NCI-H748 treated with DMSO at 0.1 percent for 48 hours (cell line): Measurements from ENCODE around the gene ZMIZ1.

ENCODE experiments used
- DNase-seq: peaks from one replicate; lab custom pipeline; 2025; lab: John Stamatoyannopoulos, UW

Gene ZMIZ1

DNA sequence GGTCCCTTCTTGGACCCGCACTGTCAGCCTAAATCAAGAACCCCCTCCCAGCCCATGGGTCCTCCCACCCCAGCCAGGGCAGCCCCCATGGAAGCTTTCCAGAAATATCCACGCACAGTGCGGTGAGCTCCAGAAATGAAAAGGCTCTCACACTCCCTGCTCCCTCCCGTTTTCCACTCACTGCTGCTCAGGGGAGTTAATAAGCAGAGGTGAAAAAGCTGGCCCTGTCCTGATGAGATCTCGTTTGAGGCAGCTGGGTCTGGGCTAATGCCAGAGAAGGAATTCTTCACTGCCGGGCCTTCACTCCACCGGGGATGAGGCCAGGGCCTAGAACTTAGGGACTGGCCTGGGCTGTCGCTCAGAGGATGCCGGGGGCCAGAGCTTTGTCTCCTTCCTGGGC, 102.2 kb downstream of the ZMIZ1 start:
- DNase-seq = no peak

DNA sequence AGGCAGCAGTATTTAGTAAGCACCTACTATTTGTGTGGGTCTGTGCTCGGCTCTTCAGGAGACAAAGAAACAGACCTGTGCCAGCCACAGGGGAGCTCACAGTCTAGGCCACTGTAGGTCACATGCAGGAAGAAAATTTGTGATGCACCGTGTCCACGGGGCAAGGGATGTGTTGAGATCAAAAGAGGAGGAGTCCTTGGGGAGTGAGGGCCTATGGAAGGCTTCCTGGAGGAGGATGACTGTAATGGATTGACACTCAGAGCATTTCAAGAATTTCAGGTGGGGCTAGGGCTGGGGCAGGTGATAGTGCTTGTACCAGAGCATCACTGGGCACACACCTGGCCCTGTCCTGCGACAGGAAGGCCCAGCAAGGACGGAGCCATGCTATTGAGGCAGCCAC, 102.7 kb downstream of the ZMIZ1 start:
- DNase-seq = no peak

DNA sequence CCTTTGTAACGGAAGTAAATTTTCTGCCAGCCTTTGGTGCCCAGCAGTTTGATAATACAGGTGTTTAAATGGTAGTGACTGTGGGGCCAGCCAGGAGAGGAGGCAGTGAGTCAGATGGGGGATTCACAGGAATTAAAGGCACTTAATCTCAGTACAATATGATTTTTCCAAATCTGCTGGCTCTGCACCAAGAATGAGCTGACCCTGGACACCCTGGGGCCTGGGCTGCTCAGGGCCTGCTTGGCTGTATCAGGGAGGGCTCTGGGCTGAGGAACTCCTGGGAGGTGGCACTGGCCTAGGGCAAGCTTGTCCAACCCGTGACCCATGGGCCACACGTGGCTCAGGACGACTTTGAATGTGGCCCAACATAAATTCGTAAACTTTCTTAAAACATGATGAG, 104.1 kb downstream of the ZMIZ1 start:
- no peak for DNase-seq

DNA sequence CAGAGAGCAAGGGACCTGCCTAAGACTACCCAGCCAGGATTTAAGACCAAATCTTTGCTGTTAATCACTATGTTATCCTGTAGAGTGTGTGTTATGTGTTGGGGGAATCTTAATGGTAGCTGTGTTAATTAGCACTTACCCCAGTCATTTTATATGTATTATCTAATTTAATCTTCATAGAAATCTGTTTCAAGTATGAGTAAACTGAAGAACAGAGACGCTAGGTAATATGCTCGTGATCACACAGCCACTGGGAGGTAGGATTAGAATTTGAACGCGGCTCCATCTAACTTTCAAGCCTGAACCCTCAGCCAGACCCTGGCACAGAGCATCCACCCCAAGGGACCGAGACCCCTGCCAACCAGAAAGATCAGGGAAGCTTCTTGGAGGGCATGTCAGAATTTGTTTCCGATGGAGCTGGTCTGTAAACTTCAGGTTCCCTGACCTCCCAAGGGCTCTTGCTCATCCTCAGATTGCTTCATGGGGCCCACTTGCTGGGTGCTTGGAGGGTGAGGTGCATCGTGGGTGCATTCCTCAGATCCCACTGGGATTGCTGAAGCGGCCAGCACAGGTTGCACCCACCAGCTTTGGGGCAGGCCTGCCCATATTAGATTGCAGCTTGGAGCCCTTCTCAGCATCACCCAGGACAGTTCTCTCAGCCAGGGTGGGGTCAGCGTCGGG, 105.0 kb downstream of the ZMIZ1 start:
- no peak for DNase-seq

DNA sequence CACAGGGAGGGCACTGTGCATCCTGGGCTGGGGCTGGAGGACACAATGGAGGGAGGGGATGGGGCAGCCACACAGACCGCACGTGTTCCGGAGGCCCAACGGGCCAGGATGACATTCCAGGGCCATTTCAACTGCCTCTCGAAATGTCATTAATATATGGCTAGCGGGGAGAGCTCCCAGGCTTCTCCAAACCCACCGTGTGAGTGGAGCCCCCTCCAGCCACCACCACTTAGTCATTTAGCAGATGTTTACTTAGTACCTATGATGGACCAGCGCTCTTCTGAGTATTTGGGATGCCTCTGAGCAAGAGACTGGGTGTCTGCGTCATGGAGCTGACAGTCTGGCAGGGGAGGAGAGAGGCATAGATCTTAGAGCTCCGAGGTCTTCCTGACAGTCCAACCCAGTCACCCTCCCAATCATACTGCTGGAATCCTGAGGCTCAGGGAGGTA, 107.3 kb downstream of the ZMIZ1 start:
- DNase-seq = no peak

DNA sequence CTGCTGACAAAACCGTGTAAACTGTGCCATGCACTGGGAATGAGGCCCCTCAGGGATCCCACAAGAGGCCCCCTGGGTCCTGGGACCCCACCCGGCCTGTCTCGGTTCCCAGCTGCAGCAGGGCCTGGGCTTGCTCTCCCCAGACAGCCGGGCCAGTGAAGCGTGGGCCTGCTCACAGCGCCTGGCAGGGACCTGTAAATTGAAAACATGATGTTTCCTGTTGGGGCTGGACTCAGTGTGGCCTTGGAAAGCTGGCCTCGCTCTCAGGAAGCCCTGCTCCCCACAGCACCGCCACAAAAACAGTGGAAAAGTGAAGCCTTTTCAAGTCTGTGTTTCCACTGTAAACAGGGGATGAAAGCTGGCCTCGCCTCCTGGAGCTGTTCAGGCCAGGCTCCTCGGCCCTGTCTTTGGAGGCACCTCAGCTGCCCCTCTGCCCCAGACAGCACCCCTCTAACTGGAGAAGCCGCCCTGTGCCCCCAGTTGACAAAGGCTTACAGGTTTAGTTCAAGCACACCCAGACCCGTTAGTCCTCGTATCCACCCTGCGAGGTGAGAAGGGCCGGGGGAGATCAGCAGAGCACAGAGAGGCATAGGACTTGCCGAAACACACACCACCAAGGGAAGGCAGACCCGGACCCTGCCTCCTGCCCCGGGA, 108.3 kb downstream of the ZMIZ1 start:
- DNase-seq = no peak

DNA sequence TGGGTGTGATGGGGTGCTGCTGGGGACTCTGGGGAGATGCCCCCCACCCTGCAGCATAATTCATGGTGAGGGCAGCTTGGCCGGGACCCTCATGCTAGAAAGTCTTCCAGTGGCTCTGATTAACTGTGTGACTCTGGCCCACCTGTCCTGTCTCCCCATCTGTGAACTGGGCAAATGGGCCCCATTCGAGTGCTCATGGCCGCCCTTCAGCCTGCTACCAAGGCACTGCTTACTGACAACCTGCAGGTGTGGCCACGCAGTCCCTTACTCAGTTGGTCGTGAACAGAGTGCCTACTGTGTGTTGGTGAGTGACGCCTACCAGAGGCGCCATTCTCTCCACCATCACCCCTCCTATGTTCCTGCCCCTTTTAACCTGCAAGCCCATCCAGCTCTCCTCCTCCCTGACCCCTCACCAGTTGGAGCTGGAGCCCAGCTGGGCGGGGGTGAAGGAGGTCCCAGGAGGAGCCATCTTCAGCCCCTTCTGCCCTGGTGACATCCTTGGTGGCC, 109.4 kb downstream of the ZMIZ1 start:
- no peak for DNase-seq

DNA sequence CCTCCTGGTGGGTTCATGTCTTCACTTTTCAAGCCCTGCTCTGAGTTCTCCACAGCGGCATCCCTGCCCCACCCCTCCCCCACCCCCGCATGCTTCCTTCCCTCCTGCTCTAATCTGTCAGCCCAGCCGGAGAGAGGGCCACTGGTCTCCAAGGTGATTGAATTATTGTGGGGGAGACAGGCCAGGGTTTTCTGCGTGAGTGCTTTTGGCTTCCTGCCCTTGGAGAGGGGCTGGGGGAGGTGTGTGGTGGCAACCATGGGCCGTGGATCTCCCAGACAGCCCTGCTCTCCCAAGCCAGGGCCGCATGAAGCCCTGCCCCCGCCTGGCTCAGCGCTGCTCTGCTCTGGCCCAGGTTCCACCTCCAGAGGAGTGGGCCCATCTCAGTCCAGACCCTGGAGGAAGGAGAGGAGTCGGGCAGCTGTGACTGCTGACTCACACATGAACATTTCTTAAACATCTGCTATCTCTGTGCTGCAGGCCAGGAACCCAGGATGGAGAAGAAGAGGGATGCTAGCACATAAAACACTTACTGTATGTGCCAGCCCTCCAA, 109.9 kb downstream of the ZMIZ1 start:
- no peak for DNase-seq

DNA sequence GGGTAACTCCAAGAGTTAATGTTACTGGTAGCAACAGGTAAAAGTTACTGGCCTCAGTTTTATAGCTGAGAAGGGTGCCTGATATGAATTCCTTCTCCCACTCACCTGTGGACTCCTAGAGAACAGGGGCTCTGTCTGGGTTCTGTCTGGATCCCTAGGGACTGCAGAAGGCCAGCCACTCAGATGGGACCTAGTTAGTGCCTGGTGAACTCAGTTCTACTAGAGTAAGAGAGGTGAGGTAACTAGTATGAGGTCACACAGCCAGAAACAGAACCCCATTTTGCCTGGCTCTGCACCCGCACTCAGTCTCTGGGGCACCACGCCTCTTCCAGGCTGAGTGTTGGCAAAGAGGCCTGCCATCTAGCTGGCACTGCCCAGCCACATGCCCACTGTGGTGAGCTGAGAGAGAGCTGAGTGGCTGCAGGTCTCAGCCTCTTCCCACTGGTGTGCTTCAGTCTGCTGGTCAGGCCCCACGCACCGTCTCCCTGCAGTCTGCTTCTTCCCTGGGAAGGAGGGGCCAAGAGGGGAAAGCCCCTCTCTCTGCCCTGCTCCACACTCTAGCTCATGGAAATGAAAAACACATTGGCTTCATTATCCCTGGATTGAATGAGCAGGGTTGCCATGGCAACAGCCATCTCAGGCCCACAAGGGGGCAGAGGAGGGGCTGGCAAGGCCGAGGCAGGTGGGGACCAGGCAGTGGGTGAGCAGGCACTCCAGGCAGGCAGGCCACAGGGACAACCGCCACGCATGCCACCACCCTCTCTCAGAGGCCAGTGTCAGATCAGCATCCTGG, 110.6 kb downstream of the ZMIZ1 start:
- peak; percentile 23 for DNase-seq

DNA sequence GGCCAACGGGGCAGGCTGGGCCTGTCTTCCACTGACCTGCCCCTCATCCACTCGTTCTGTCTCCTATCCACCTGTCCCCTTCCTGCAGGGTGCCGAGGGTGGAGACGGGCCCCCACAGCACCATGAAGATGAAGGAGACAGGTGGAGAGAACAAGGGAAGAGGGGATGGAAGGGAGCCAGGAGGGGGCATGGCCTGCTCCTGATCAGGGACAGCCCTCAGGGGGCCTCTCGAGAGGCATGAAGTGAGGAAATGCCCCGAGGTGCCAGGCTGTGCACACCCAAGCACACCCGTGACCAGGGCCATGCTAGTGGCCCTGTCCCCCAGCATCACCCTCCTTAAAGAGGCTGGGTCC, 111.2 kb downstream of the ZMIZ1 start:
- DNase-seq = no peak

DNA sequence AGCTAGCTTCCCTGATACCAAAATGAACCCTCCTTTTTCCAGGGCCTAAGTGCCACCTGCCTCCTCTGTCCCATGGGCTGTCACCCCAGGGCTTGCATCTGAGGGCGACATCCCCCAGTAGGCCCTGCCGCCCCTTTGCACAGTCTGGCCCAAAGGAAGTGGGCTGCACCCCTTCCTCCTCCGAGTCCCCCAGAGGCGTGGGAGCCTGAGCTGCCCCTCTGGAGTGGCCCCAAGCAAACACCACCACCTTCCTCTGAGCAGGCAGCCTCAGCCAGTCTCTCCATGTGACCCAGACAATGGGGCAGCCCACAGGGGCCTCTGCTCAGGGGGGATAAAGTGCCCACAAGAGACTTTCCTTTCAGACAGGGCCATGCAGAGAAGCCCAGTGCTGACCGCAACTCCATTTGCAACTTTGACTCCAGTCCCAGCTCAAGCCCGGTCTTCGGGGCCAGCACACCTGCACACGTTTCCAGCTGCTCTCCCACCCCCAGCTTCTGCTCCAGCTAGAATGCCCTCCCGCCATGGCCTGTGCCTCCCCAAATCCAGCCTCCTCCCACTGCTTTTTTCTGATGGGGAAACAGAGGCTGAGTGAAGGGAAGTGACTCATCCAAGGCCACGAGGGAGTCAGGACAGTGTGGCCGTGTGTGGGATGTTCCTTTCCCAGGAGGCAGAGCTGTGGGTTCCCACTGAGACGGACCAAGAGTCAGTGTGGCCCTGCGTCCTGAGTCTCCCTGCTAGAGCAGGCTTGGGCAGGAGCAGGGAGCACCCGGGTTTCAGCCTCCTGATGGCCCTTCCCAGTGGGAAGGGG, 111.9 kb downstream of the ZMIZ1 start:
- no peak for DNase-seq

DNA sequence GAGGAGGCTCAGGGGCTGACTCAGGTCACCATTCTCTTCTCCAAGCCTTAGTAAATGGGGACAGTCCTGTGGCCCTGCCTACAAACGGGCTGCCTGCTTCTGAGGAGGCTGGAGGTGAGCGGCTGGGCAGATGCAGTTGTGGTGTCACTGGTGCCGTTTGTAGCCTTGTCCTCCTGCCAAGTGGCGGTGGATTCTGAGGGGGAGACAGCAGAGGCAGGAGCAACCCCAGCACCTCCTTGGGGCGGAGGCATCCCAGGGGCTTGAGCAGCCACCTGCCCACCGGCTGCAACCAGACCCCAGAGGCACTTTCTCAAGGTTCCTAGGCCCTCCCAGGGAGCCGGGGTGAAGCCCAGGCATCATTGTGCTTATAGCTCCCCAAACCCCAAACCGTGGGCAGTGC, 112.5 kb downstream of the ZMIZ1 start:
- no peak for DNase-seq

DNA sequence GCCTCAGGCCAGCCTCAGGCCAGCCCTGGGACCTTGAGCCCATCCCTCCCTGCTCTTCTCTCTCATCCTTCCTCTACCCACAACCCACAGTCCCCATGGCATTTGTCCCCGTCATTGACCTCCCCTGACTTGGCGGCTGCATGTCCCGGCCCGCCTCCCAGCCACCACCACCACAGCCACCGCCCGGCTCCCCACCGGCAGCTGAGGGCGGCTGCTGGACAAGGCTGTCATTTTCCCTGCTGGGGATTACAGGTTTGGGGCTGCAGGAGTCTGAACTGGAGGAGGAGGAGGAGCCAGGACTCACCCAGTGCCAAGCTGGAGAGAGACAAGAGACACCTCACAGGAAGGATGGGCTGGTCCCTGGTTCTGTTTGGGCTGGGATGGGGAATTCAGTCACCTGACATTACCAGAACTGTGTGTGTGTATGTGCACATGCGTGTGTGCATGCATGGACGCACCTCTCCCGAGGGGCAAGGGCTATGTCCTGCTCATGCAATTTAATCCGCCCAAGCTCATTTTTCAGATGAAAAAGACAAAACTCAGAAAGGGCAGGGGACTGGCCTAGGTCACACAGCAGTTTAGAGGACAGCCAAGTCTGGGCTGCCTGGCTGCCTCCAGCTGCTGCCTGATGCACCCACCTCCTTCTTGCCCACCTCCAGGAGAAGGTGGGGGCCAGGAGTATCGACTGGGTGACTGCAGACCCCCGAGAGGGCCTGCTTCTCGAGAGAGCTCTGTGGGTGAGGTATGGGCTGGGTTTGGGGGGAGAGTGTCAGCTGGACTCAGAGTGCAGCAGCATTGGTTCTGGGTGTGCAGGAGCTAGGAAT, 113.1 kb downstream of the ZMIZ1 start:
- DNase-seq = no peak

DNA sequence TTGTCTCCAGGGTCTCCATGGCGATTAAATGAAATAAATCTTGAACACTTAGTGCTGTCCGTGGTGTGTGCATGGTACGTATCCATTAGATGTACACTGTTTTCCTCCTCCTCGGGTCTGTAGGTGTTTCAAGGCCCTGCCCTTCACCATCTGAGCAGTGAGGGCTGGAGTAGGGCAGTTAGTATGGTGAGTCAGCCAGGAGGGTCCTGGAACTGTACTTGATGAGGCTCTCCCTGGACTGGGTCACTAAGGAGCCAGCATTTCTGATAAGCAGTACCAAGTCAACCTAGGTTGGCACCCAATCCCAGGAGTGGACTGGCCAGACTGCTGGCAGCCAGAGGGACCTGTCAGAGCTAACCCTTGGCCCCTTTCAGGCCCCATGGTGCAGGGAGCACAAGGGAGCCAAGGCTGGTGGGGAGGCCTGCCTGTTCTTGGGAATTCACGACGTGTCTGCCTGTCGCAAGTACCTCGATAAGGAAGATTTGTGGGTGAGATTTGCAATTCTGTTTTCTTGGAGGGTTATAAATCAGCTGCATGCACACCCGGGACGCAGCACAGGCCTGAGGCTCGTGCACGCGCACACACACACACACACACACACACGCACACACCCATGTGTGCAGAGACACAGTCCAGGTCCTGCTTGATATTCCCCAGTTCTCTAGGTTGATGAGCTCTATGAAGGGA, 114.2 kb downstream of the ZMIZ1 start:
- no peak for DNase-seq

DNA sequence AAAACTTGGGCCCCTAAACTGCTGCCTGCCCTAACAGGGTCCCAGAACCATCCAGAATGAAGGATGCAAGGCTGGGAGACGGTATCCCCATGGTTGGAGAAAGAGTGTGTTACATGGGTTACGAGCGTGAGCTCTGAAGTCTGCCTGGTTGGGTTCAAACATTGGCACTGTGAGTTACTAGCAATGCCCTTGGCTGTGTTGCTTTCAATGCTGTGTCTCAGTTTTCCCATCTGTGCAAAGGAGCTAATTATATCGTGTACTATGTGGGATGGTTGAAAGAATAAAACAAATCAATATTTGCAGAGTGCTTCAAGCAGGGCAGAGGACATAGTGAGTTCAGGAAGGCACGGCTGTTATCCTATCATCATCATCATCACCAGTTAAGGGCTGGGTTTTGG, 114.7 kb downstream of the ZMIZ1 start:
- no peak for DNase-seq

DNA sequence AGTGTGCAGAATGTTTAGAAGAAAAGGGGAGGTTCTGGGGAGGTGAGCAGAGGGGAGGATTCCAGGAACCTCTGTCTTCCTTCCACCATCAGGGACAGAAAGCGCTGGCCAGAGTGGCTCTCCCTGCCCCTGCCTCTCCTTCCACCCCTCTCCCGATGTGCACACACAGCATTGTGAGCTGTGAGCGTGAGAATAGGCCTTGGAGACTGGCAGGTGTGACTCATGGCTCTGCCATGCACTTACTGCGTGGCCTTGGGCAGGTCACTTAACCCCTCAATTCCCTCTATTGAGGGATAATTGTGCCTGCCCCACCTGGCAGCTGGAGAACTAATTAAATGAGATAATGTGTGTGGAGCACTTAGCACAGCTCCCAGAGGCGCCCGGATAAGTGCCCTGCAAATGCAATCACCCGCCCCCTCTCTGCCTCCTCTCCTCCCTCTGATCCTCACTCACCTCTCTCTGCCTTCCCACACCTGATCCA, 115.4 kb downstream of the ZMIZ1 start:
- peak; percentile 58 for DNase-seq

DNA sequence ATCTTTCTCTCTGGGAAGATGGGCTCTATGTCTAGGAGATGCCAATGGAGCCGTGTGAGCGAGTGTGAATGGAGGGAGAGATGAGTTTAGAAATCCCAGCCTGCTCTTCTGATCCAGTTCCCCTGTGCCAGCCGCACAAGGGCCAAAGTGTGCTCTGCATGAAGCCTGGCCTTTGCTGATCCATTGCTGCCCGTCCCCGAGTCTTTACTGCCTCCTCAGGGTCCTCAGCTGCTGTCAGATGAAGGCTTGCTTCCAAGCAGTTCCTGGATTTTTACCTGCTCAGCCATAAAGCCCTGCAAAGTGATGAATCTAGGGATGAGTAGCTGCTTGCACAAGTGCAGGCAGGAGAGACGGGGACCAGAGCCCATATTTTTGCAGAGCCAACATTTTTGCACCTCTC, 115.9 kb downstream of the ZMIZ1 start:
- no peak for DNase-seq

DNA sequence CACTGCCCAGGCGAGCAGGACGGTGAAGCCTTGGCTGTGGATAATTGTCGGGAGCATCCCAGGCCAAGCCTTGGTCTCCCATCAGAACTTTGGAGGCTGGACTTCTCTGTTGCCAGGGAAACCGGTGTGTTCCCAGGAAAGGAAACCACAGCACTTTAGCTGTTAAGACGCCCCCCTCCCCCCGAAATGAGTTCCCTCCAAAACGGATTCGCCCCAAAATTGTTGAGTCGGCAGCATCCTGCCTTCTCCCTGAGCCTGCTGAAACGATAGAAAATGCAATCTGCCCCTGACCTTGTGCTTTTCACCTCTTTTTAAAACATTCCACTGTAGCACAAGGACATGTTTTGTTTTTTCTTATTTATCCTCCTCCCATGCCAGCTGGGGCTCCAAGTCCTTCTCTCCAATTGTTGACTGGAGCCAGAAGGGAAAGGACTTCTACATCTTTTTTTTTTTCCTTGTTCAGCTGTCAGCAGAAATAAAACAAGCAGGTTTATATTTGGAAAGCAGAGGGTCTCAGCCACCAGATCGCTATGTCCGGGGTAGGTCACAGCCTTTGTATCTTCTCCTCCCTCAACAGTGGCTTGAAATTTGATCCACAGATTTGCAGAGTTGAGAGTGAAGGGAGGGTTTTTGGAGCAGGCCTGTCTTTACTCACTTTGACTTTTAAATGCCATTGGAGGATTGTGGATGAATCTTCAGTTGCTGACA, 116.5 kb downstream of the ZMIZ1 start:
- no peak for DNase-seq

DNA sequence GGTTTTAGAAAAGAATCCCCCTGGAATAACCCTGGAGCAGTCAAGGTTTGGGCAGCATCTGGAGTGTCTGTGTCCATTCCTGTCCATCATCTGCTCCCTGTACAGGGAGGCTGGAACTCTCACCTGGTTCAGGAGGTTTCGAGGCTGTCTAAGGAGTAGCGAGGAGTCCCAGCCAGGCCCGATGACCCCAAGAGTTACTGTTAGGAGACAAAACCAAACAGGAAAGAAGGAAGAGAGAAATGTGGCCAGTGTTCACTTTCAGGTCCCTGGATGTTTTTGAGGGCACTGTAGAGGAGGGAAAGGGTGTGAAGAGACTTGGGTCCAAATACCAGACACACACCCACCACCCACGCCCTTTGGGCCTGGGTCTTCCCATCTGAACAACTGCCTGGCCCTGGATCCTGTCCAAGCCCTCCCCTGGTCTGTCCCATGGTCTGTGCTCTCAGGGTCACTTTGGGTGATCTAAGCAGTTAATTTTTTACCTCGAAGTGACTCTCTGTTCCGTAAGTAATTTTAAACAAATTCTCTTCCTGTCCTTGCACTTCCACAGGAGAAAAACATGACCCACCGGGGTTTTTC, 117.1 kb downstream of the ZMIZ1 start:
- DNase-seq = no peak
